ENCODE measurements around the gene PRKCA.
A peak's percentile ranks its signal among the peaks of the same experiment; 100 is the strongest.

The PRKCA gene

DNA sequence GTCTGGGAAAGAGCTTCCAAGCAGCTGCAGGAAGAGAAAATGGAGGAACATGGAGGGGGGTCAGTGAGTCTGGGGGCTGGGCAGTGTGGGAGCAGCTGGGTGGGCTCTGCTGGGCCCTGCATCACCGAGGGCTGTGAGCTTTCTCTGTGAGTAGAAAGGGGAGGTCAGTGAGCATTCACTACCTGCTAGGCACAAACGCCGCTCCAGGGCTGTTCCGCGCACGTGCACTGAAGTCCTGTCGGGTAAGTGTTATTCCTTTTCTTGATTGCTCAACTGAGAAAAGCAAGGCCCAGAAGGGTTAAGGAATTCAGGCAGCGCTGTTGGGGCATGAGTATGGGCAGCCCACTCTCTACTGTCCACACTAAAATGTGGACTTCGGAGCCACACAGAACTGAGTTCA is 537.2 kb downstream of the PRKCA start:
- DNase-seq (ENCODE audit: low read depth), result no peak

DNA sequence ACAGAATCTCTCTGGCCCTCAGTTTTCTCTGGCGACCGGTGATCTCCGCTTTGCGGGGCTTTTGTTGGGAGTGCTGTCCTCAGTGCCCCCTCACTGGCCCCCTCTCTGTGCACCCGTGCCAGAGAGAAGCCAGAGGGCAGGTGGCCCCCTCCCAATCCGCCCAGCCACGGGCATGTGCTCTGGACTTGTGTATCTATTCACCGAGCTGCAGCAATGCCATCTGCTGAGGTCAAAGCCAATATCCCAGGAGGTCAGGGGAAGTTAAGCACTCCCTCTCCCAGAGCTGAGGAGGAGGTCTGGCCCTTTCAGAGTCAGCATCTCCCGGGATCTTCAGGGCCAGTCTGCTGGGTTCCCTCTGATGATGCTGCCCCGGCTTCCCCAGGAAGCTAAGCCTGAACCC is 537.6 kb downstream of the PRKCA start:
- DNase-seq (ENCODE audit: low read depth), result no peak

DNA sequence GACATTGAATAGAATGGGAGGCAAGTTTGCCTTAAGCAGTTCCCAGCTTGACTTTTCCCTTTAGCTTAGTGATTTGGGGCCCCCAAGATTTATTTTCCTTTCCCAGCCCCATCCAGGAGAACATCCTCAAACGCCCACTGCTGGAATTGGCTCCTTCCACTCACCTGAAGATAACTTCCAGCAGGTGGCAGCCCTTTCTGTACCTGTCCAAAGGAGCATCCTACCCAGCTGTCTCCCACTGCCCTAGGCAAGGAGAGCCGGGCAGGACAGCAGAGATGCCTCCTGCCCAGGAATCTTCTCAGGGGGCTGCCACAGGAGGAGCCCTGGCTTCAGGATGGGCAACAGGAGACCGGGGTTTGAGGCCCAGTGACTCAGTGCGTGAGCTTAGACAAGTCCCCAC is 538.9 kb downstream of the PRKCA start:
- no peak for DNase-seq (ENCODE audit: low read depth)

DNA sequence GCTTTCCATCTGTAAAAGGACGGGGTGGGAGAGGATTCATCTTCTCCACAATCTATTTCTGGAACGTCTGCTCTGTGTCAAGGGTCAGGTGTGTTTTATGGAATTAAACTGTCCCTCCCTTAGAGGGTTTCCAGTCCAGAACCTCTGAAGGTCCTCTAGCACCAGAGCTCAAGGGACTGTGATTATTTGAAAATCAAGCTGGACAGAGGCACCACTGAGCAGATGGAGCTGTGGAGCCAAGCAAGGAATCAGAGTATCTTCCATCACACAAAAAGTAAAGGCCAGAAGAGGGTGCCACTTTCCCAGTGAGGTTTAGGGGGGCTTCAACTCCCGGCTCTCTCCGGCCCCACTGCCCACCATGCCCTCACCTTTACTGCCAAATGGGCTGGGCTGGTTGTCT is 539.3 kb downstream of the PRKCA start:
- DNase-seq (ENCODE audit: low read depth), result no peak

DNA sequence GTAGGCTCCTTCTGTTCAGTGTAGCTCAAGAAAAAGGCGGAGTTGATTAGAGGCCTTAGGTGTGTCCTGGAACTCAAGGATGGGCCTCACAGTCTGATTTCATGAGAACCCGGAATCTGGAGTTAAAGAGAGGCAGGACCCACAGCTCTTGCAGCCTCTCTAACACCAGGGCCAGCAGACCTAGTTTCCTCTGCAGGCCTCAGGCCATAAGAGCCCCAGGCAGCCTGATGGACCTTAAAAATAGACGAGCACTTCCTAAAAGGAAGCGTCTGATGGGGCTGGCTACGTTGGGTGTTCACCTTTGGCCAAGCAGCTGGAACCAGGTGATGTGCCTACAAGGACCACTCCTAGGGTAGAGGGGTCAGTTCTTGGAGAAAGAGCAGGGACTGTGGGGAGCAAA is 540.1 kb downstream of the PRKCA start:
- no peak for DNase-seq (ENCODE audit: low read depth)

DNA sequence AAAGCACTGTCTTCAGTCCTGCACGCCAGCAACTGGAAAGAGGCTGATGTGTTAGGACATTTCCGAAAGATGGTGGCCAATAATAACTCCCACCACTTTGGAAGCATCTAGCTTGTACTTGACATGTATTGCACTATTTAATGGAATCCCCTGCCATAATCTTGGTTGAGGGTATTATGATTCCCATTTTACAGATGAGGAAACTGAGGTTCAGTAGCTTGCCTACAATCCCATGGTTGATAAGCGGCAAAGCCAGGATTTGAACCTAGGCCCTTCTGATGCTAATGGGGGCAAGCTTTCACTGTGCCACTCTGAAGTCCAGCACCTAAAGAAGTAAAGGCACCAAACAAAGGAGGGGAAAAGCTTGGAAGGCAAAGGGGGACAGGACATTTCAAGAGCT is 540.5 kb downstream of the PRKCA start:
- no peak for DNase-seq (ENCODE audit: low read depth)

DNA sequence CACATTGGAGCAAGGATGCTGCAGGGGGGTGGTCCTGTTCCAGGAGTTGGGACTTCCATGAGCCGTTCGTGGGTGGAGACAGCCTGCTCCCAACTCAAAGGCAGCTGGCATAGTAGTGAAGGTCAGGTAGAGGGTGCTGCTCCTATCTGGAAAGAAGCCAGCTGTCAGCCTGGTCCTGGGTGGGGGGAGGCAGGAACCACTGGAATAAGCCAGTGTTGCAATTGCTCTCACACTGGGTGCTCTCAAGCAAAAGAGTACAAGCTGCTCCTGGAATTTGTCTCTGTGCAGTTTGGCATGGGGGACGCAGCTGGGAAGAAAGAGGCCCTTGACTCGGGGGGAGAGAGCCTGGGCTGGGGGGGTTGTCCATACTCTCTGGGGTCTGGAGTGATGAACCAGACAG is 541.2 kb downstream of the PRKCA start:
- no peak for DNase-seq (ENCODE audit: low read depth)

DNA sequence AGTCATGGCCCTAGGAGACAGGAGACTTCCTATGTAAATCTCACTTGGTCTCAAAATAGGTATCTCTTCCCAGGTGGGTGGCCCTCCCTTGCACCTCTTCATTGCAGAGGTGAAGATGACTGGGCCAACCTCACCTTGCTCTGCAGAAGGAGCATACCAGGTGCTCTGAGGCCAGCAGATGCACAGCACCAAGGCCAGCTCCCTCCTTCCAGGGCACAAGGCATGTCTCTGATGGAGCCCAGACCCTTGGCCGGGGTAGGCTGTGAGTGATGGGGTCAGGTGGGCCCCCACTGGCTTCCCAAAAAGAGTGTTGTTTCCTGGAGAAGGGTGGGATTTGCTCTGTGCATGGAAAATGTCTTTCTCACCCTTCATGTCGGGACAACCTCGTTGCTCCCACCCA is 545.3 kb downstream of the PRKCA start:
- DNase-seq (ENCODE audit: low read depth), result no peak

DNA sequence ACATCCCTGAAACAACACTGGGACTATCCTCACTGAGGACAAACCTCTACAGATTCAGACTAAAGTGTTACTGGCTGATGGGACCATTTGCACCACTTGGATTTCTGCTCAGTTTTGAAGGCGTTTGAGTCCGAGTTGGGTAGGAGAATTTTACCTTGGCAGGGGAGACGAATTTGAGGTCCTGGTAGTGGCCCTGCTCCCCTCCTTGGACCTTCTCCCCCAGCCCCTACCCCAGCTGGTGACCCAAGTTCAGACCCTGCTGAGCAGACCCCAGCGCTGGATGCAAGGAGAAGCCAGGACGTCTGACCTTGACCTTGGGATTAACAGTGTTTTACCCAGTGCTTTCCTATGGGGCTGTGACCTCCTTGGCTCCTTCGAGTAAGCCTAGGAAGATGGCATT is 546.1 kb downstream of the PRKCA start:
- no peak for DNase-seq (ENCODE audit: low read depth)

DNA sequence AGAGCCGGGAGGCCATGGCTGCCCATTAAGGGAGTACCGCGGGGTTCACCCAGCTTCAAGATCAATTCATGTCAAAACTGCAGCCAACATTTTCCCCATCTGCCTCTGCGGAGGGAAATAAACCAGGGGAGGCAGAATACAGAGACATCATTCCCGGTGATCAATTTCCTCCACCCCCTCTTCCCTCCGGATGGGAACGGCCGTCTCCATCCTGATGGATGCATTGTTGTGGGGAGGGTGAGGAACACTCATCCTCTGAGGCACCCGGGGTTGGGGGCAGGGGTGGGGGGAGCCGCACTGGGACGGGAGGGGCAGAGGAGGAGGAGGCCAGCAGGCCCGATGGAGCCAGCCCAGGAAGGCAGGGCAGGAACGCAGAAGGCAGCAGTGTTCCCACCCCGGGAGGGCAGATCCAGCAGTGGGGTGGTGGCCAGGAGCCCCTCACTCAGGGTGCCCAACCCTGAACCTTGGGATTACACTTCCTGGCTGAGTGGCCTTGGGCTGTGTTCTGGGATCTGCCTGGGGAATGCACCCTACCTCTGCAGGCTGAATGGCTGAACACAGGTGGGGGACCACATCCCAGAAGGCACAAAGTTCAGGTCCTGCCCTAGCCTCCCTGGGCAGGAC is 546.7 kb downstream of the PRKCA start:
- no peak for DNase-seq (ENCODE audit: low read depth)

DNA sequence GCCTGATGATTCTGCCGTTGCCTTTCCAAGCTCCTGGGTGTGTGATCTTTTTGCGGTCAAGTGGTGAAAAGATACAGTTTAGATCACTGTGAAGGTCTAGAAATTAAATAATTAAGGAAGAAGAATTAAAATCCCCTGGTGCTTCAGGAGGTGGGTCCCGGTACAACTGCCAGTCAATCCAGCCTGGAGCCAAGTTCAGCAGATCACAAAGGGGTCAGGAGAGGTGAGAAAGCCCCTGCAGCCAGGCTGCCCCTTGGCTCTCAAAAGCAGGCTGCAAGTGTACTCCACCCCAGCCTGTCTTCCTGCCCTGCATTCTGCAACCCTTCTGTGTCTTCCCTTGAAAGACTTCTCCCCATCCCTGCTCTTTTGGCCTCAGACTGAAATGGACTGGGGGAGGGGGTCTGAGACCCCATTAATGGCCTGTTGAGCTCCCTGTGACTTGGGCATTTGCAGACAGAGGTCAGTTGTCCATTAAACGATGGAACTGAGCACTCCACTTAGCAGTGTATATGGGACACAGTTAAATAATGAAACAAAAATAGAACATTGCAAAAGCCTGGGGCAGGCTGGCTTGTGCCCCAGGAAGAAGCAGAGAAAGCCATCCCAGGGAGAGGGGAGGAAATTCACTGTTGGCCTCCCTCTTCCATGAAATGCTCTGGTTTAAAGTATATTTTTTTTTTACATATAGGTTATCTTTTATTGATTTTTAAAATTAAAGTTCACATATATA is 547.6 kb downstream of the PRKCA start:
- no peak for DNase-seq (ENCODE audit: low read depth)

DNA sequence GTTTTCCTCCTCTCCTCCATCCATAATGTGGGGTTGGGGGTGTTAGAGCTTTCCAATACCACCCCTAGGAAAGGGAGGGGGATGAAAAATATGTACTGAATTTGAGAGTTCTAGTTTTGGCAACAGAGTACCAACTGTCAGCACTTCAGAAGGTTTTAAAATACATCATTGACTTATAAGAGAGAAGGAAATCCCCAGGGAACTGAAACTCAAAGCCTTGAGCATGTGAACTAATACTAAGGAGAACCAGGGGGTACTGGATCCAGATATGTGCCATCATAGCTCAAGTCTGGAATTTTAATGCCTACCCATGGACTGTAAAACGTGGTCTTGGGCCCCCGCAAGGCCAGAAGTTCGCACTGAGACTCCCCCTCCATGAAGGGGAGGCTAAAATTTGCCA is 548.3 kb downstream of the PRKCA start:
- no peak for DNase-seq (ENCODE audit: low read depth)

DNA sequence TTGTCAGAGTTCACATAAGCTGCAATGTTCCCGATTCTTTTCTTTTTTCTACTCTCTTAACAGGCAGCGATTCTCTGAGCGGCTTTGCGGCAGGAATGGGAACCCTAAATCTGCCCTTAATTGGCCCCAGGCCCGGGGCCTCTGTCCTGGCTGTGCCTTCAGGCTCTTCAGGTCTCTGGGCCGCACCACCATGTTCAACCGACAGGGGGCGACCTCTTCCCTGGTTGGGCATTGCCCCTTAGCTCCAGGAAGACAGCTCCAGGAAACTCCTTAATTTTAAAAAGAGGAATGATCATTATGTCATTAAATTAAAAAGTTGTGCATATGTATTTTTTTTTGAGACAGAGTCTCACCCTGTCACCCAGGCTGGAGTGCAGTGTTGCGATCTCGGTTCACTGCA is 552.8 kb downstream of the PRKCA start:
- DNase-seq (ENCODE audit: low read depth), result peak; percentile 8

DNA sequence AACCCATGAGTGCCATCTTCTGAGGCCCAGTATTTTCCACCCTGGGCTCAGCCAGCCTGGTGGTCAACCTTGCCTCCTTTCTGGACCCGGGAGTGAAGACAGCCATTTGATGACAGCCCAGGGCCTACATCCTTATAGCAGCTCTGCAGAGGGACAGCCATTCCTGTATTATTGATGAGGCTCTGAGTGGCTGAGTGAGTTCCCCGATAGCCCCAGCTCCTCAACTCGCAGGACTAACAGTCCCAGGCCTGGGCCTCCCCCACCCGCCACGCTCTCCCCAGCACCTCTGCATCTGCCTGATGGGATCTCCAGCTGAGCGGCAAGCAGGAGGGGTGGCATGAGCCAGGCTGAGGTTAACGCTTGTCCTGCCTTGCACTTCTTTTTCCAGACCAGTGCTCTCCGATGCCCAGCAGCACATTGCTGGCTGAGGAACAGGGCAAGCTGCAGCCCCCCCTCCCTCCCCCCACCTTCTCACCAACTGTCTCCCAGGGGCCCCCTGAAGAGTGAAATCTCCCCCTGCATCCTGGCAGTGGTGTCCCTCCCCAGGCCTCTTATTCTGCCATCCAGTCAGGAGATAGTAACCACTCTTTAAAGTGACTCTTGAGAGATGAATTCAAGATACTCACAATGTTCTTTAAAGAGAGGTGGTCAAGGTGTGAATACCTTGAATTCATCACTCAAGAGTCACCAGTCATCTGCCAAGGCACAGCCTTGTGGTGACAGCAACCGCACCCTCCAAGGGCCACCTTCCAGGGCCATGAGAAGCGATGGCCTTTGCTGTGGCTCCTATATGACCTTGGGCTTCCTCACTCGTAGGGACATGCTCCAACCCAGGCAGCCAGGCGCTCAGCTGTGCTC is 556.0 kb downstream of the PRKCA start:
- no peak for DNase-seq (ENCODE audit: low read depth)

DNA sequence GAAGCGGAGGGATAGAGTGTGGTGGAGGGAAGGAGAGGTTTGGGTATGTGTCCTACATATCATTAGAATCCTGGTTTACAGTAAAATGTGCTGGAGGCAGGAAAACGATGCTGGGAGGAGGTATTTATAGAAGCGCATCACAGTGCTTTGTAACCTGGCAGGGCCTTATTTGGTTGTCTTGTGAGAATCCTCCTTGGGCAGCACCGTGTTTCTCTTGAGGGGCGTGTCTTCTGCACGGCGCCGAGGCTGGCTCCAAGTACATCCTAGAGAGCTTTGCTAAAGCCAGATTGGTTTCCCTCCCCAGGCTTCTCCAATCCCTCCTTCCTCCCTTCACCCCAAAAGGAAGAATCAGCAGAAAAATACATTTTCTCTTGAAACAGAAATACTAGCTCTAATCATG is 556.9 kb downstream of the PRKCA start:
- no peak for DNase-seq (ENCODE audit: low read depth)

DNA sequence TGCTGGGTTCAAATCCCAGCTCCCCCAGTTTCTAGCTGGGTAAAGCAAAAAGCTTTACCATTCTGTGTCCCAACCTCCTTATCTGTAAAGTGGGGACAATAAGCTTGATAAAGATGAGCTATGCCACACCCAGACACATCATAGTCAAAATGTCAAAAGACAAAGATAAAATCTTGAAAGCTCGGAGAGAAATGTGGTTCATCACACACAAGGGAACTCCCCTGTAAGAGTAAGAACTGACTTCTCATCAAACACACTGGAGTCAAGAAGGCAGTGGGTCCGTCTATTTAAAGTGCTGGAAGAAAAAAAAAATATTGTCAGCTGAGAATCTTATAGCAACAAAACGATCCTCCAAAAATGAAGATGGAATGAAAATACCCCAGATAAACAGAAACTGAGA is 557.8 kb downstream of the PRKCA start:
- DNase-seq (ENCODE audit: low read depth), result no peak

Data from stimulated activated CD8-positive, alpha-beta memory T cell treated with anti-CD3 and anti-CD28 coated beads, Interleukin-4, amount 100 ng/mL, for 24 hours (primary cell).